HCT116 (cell line): Measurements from ENCODE around the gene GBF1. TPM values are rescaled to one million over a fixed set of nuclear protein-coding genes. Genes with fewer than 3 reads are reported as not detected.

Experiments
- ATAC-seq: fragments of 200-7000 bp; cut with Tn5 transposase; 2 replicates; pipeline ENCODE4 v1.9.1; 2020; ENCODE audit warnings: mild to moderate bottlenecking, moderate library complexity
- BruUV-seq: library from RNA; stranded (reverse); fragments of 400-500 nt; replicated peaks from 2 replicates; lab custom pipeline; 2021; lab: Mats Ljungman, UMichigan
- CTCF ChIA-PET: fragments of 300-600 bp; sonication (Branson Sonifier 250); formaldehyde crosslinking; loops from one replicate; lab custom pipeline; 2021; ENCODE audit warnings: antibody characterized with exemption; lab: Charles Lee
- POLR2A ChIA-PET: fragments of 300-600, 350-600 bp; sonication (Branson Sonifier 250); formaldehyde crosslinking; loops from one replicate; lab custom pipeline; 2021; ENCODE audit warnings: antibody characterized with exemption; lab: Charles Lee
- RAD21 ChIA-PET, 2 experiments: fragments of 300-600 bp; sonication (Branson Sonifier 250); formaldehyde crosslinking; loops; one replicate each; lab custom pipeline; 2023; ENCODE audit warnings: low total read pairs in 2 of 2; ENCODE audit not compliant: uncharacterized antibody in 2 of 2, unreplicated experiment in 2 of 2, low non-redundant PET in 1 of 2; lab: Charles Lee
- DNase-seq: peaks from one replicate; pipeline ENCODE4 v3.0.0-alpha.2; 2010; ENCODE audit warnings: low read depth, low spot score
- H2AFZ ChIP-seq: fragments of 200-600 bp; shearing (Covaris generic), sonication (generic); 2 replicates; pipeline ENCODE4 v1.6.1; 2017; ENCODE audit warnings: low read depth, mixed run types, mixed read lengths, antibody characterized with exemption, low read length; ENCODE audit not compliant: poor library complexity, severe bottlenecking
- H3K27ac ChIP-seq: 2 replicates; pipeline ENCODE4 v1.5.1; 2012; ENCODE audit warnings: low read depth, low read length
- H3K27me3 ChIP-seq: fragments of 200-600 bp; sonication (generic); 2 replicates; pipeline ENCODE4 v1.6.1; 2016; ENCODE audit warnings: mixed run types, low read length, mixed read lengths; ENCODE audit not compliant: insufficient read depth
- H3K36me3 ChIP-seq, 2 experiments: fragments of 200-500 bp in 1 of 2; fragments of 200-600 bp in 1 of 2; sonication (Bioruptor generic) in 1 of 2; sonication (generic) in 1 of 2; 2 replicates each; pipeline versions ENCODE4 v1.5.1 to v1.6.1; 2014 to 2016; ENCODE audit warnings: low read length in 2 of 2, inconsistent platforms in 1 of 2, mixed read lengths in 1 of 2, mixed run types in 1 of 2; ENCODE audit not compliant: insufficient read depth in 2 of 2, control insufficient read depth in 1 of 2
- H3K4me1 ChIP-seq, 2 experiments: fragments of 200-600 bp in 1 of 2; sonication (generic) in 1 of 2; 2 replicates each; pipeline versions ENCODE4 v1.5.1 to v1.6.1; 2012 to 2017; ENCODE audit warnings: low read length in 2 of 2, inconsistent platforms in 1 of 2, mild to moderate bottlenecking in 1 of 2, mixed read lengths in 1 of 2, mixed run types in 1 of 2, moderate library complexity in 1 of 2; ENCODE audit not compliant: insufficient read depth in 2 of 2, control insufficient read depth in 1 of 2
- H3K4me2 ChIP-seq: fragments of 200-600 bp; sonication (generic); 2 replicates; pipeline ENCODE4 v1.6.1; 2017; ENCODE audit warnings: mixed run types, low read length, mixed read lengths
- H3K4me3 ChIP-seq, 2 experiments: fragments of 200-600 bp in 1 of 2; sonication (generic) in 1 of 2; replicated peaks in 1 of 2; 2 replicates each; pipeline ENCODE4 v1.5.1; 2011 to 2016; ENCODE audit warnings: low read length in 2 of 2, control low read depth in 1 of 2, low read depth in 1 of 2, mild to moderate bottlenecking in 1 of 2, mixed read lengths in 1 of 2, mixed run types in 1 of 2
- H3K79me2 ChIP-seq: fragments of 200-600 bp; sonication (generic); 2 replicates; pipeline ENCODE4 v1.6.1; 2017; ENCODE audit warnings: mild to moderate bottlenecking, mixed run types, low read length, moderate library complexity, mixed read lengths; ENCODE audit not compliant: insufficient read depth
- H3K9ac ChIP-seq: fragments of 200-600 bp; sonication (generic); 2 replicates; pipeline ENCODE4 v1.6.1; 2016; ENCODE audit warnings: low read length, mixed read lengths
- H3K9me2 ChIP-seq: fragments of 200-600 bp; sonication (generic), shearing (Covaris generic); 2 replicates; pipeline ENCODE4 v1.6.1; 2017; ENCODE audit warnings: mixed run types, mild to moderate bottlenecking, moderate library complexity; ENCODE audit not compliant: insufficient read depth
- H3K9me3 ChIP-seq, 2 experiments: fragments of 200-500 bp in 1 of 2; fragments of 200-600 bp in 1 of 2; sonication (Bioruptor generic) in 1 of 2; sonication (generic) in 1 of 2; 2 replicates each; pipeline ENCODE4 v1.6.1; 2014 to 2017; ENCODE audit warnings: low read length in 2 of 2, mixed read lengths in 2 of 2, inconsistent platforms in 1 of 2, low read depth in 1 of 2, mild to moderate bottlenecking in 1 of 2, mixed run types in 1 of 2, moderate library complexity in 1 of 2; ENCODE audit not compliant: control insufficient read depth in 1 of 2, insufficient read depth in 1 of 2
- H4K20me1 ChIP-seq: fragments of 200-600 bp; sonication (generic), shearing (Covaris generic); 2 replicates; pipeline ENCODE4 v1.6.1; 2017; ENCODE audit warnings: mixed run types, mild to moderate bottlenecking, moderate library complexity; ENCODE audit not compliant: insufficient read depth
- CEBPB ChIP-seq: IDR thresholded peaks from 2 replicates; pipeline ENCODE4 v1.6.1; 2012; ENCODE audit warnings: low read depth
- EGR1 ChIP-seq: IDR thresholded peaks from 2 replicates; pipeline ENCODE4 v1.6.1; 2012; ENCODE audit warnings: low read depth
- ELF1 ChIP-seq: IDR thresholded peaks from 2 replicates; pipeline ENCODE4 v1.6.1; 2012; ENCODE audit warnings: low read depth, borderline replicate concordance
- EZH2 ChIP-seq: fragments of 200-600 bp; sonication (generic); IDR thresholded peaks from 2 replicates; pipeline ENCODE4 v1.6.1; 2017; ENCODE audit warnings: antibody characterized with exemption, mixed run types
- MAX ChIP-seq: IDR thresholded peaks from 2 replicates; pipeline ENCODE4 v1.6.1; 2012
- POLR2A ChIP-seq: IDR thresholded peaks from 2 replicates; pipeline ENCODE4 v1.7.0; 2011; ENCODE audit warnings: borderline replicate concordance; ENCODE audit not compliant: insufficient read depth, insufficient read length; ENCODE audit errors: extremely low read depth
- POLR2AphosphoS5 ChIP-seq: IDR thresholded peaks from 2 replicates; pipeline ENCODE4 v1.6.1; 2011; ENCODE audit warnings: mild to moderate bottlenecking, low read depth, low read length, moderate library complexity
- RAD21 ChIP-seq: IDR thresholded peaks from 2 replicates; pipeline ENCODE4 v1.6.1; 2012; ENCODE audit warnings: low read depth, mild to moderate bottlenecking
- SIN3A ChIP-seq: IDR thresholded peaks from 2 replicates; pipeline ENCODE4 v1.6.1; 2012; ENCODE audit warnings: low read depth
- SP1 ChIP-seq: IDR thresholded peaks from 2 replicates; pipeline ENCODE4 v1.6.1; 2012; ENCODE audit warnings: low read depth
- TCF7L2 ChIP-seq: IDR thresholded peaks from 2 replicates; pipeline ENCODE4 v1.7.0; 2011; ENCODE audit warnings: borderline replicate concordance, inconsistent platforms; ENCODE audit not compliant: insufficient read depth, insufficient read length; ENCODE audit errors: extremely low read depth
- ZFX ChIP-seq: fragments of 450-650 bp; IDR thresholded peaks from 2 replicates; pipeline ENCODE4 v1.6.1; 2017
- ZNF274 ChIP-seq: fragments of 200-500 bp; sonication (Bioruptor generic); IDR thresholded peaks from 2 replicates; pipeline ENCODE4 v1.6.1; 2014; ENCODE audit warnings: mild to moderate bottlenecking, low read depth, low read length, inconsistent platforms
- intact Hi-C: fragments of 100-400 bp; cut with micrococcal nuclease; formaldehyde crosslinking; loops from 2 replicates; pipeline ENCODE4 v1.10.0; 2022
- total RNA-seq: library from RNA; stranded (reverse); gene quantifications from one replicate; pipeline ENCODE4 v1.2.1, GENCODE V29; 2021; ENCODE audit not compliant: unreplicated experiment

The GBF1 gene
- total RNA-seq, 1 experiment from 2014 or later, result 58.9 TPM

DNA sequence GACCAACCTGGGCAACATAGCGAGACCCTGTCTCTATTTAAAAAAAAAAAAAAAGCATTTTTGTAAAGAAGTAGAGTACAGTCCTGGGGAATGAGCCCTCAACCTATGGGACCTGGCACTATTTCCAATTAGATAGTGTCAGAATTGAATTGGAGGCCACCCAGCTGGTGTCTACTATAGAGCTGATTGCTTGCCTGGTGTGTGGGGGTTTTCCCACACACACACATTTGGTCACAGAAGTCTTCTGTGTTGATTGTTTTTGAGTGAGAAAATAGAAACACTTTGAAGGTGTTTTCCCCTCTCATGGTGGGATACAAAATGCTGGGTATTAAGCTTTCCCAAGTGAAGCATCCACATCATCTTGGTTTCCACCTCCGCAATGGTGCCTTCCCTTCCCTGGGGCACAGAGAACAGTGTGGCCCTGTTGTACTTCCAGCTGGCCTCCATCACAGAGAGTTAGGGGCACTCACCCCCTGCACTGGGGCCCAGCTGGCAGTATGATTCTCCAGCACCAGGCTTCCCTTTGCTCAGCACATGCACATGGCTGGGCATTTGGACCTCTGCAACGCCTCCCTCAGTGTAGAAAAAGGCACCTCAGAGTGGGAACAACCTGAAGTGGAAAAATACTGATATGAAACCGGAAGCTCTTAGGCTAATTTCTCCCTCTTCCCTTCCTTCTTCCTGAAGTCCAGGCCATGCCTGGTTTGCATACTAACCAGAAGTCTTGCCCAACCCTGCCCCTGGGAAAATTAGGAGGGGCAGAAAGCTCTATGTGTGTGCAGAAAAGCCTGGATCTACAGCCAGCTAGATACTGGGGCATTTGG, 139.5 kb downstream of the GBF1 start:
- H3K4me2 ChIP-seq, result no peak overlapping the region
- POLR2A ChIA-PET, result interaction anchor here (1.0 kb wide), 1 partner anchor 11 kb away, joined by 3 read pairs; the partner anchor contains the start of gene NFKB2
- DNase-seq (no peak), ATAC-seq (no peak)
- no peaks in the 10 kb centered on the region for H3K27me3 ChIP-seq
- H3K9ac ChIP-seq, result no peak overlapping the region
- no peak overlapping the region for H2AFZ ChIP-seq
- no TSS peak for BruUV-seq
- no peak for TF ChIP-seq ZNF274
- no peak for TF ChIP-seq SIN3A
- TF ChIP-seq TCF7L2, result no peak
- no peak for TF ChIP-seq ZFX
- TF ChIP-seq MAX, result no peak
- no peak for TF ChIP-seq POLR2A
- TF ChIP-seq CEBPB, result no peak
- no peak for TF ChIP-seq ELF1
- TF ChIP-seq POLR2AphosphoS5, result no peak
- no peak for TF ChIP-seq RAD21
- no peak for TF ChIP-seq SP1
- no peak for TF ChIP-seq EGR1
- no peak for TF ChIP-seq EZH2
- no peak overlapping the region for H3K4me3 ChIP-seq
- H4K20me1 ChIP-seq, result no peaks in the 10 kb centered on the region
- H3K4me1 ChIP-seq, result peaks cover 0 to 1% of the 10 kb centered on the region in 2 experiments; a peak in 2 of 4 replicates
- no peaks in the 10 kb centered on the region for H3K9me3 ChIP-seq
- intact Hi-C loops, result no loop called here
- H3K27ac ChIP-seq, result no peak overlapping the region
- no peaks in the 10 kb centered on the region for H3K9me2 ChIP-seq
- no peaks in the 10 kb centered on the region for H3K79me2 ChIP-seq
- RAD21 ChIA-PET, result interaction anchor here in 1 of 2 experiments (0.7 to 1.0 kb wide), 2 partner anchors 14 to 199 kb away, joined by 3 to 5 read pairs; no protein-coding TSS in a partner anchor
- peaks cover 10 to 15% of the 10 kb centered on the region in 2 experiments for H3K36me3 ChIP-seq
- CTCF ChIA-PET, result interaction anchor here (1.1 to 3.6 kb wide), 9 partner anchors 9 to 199 kb away, joined by 3 to 41 read pairs (median 9); partner anchors contain the start of genes ACTR1A and NFKB2
